H9 (cell line): Measurements from ENCODE around the gene AFF2. TPM values are rescaled to one million over a fixed set of nuclear protein-coding genes. Genes with fewer than 3 reads are reported as not detected.

Experiments
- DNase-seq: peaks from one replicate; pipeline ENCODE4 v3.0.0-alpha.2; 2017
- H2AFZ ChIP-seq: one replicate; pipeline ENCODE4 v1.6.1; 2013; ENCODE audit warnings: mild to moderate bottlenecking, low read length, control low read depth, moderate library complexity
- H2AK5ac ChIP-seq: 2 replicates; pipeline ENCODE4 v1.6.1; 2013; ENCODE audit warnings: low read length, control low read depth, mixed read lengths; ENCODE audit not compliant: insufficient read length
- H2BK120ac ChIP-seq: one replicate; pipeline ENCODE4 v1.6.1; 2013; ENCODE audit warnings: low read depth, mild to moderate bottlenecking, low read length, control low read depth, inconsistent platforms; ENCODE audit not compliant: poor library complexity, severe bottlenecking
- H2BK12ac ChIP-seq: 2 replicates; pipeline ENCODE4 v1.6.1; 2013; ENCODE audit warnings: low read length, control low read depth, mixed read lengths, low read depth; ENCODE audit not compliant: insufficient read length
- H2BK15ac ChIP-seq: 2 replicates; pipeline ENCODE4 v1.6.1; 2013; ENCODE audit warnings: low read depth, low read length, control low read depth
- H2BK20ac ChIP-seq: one replicate; pipeline ENCODE4 v1.6.1; 2013; ENCODE audit warnings: low read depth, mild to moderate bottlenecking, low read length, control low read depth, inconsistent platforms; ENCODE audit not compliant: poor library complexity, severe bottlenecking
- H2BK5ac ChIP-seq: 2 replicates; pipeline ENCODE4 v1.6.1; 2013; ENCODE audit warnings: low read length, control low read depth, mixed read lengths; ENCODE audit not compliant: insufficient read length
- H3K14ac ChIP-seq: 2 replicates; pipeline ENCODE4 v1.6.1; 2013; ENCODE audit warnings: low read length, control low read depth; ENCODE audit not compliant: insufficient read depth
- H3K18ac ChIP-seq: 2 replicates; pipeline ENCODE4 v1.6.1; 2013; ENCODE audit warnings: low read depth, mild to moderate bottlenecking, mixed read lengths, low read length, control low read depth; ENCODE audit not compliant: insufficient read length
- H3K23ac ChIP-seq: 2 replicates; pipeline ENCODE4 v1.6.1; 2013; ENCODE audit warnings: low read length, control low read depth, mixed read lengths, low read depth; ENCODE audit not compliant: insufficient read length
- H3K23me2 ChIP-seq: 2 replicates; pipeline ENCODE4 v1.6.1; 2013; ENCODE audit warnings: low read depth, mild to moderate bottlenecking, mixed read lengths, low read length, control low read depth; ENCODE audit not compliant: insufficient read length, poor library complexity, severe bottlenecking
- H3K27ac ChIP-seq: 2 replicates; pipeline ENCODE4 v1.5.1; 2013; ENCODE audit warnings: low read length, control low read depth, mixed read lengths, low read depth; ENCODE audit not compliant: insufficient read length
- H3K27me3 ChIP-seq: 2 replicates; pipeline ENCODE4 v1.6.1; 2013; ENCODE audit warnings: low read length, control low read depth, inconsistent platforms; ENCODE audit not compliant: insufficient read depth
- H3K4ac ChIP-seq: 2 replicates; pipeline ENCODE4 v1.6.1; 2013; ENCODE audit warnings: low read depth, mild to moderate bottlenecking, control low read depth, inconsistent platforms, low read length, moderate library complexity
- H3K4me1 ChIP-seq: 2 replicates; pipeline ENCODE4 v1.6.1; 2013; ENCODE audit warnings: low read length, control low read depth, inconsistent platforms; ENCODE audit not compliant: insufficient read depth
- H3K4me2 ChIP-seq: 2 replicates; pipeline ENCODE4 v1.6.1; 2013; ENCODE audit warnings: low read length, control low read depth, mixed read lengths; ENCODE audit not compliant: insufficient read length, insufficient read depth
- H3K56ac ChIP-seq: 2 replicates; pipeline ENCODE4 v1.6.1; 2013; ENCODE audit warnings: low read depth, mild to moderate bottlenecking, mixed read lengths, low read length, control low read depth; ENCODE audit not compliant: insufficient read length
- H3K79me1 ChIP-seq: 2 replicates; pipeline ENCODE4 v1.6.1; 2013; ENCODE audit warnings: low read depth, mild to moderate bottlenecking, moderate library complexity, low read length, control low read depth, inconsistent platforms; ENCODE audit not compliant: insufficient read depth, poor library complexity, severe bottlenecking
- H3K79me2 ChIP-seq: 2 replicates; pipeline ENCODE4 v1.6.1; 2013; ENCODE audit warnings: low read length, control low read depth, inconsistent platforms; ENCODE audit not compliant: insufficient read depth
- H3K9ac ChIP-seq: 2 replicates; pipeline ENCODE4 v1.6.1; 2013; ENCODE audit warnings: low read length, control low read depth, mixed read lengths; ENCODE audit not compliant: insufficient read length; ENCODE audit errors: extremely low read depth
- H3K9me3 ChIP-seq: one replicate; pipeline ENCODE4 v1.6.1; 2013; ENCODE audit warnings: low read depth, low read length, inconsistent platforms; ENCODE audit not compliant: control insufficient read depth
- H3T11ph ChIP-seq: one replicate; pipeline ENCODE4 v1.6.1; 2013; ENCODE audit warnings: mild to moderate bottlenecking, low read length, control low read depth, inconsistent platforms
- H4K20me1 ChIP-seq: one replicate; pipeline ENCODE4 v1.6.1; 2013; ENCODE audit not compliant: control insufficient read depth, insufficient read length, insufficient read depth
- H4K5ac ChIP-seq: 2 replicates; pipeline ENCODE4 v1.6.1; 2013; ENCODE audit warnings: low read depth, mild to moderate bottlenecking, mixed read lengths, low read length, control low read depth; ENCODE audit not compliant: insufficient read length
- H4K8ac ChIP-seq: replicated peaks from 2 replicates; pipeline ENCODE4 v1.6.1; 2013; ENCODE audit warnings: low read length, control low read depth, mixed read lengths, low read depth; ENCODE audit not compliant: insufficient read length
- H4K91ac ChIP-seq: 2 replicates; pipeline ENCODE4 v1.6.1; 2013; ENCODE audit warnings: low read depth, mild to moderate bottlenecking, moderate library complexity, mixed read lengths, low read length, control low read depth; ENCODE audit not compliant: insufficient read length
- H3K27ac Mint-ChIP-seq, 3 experiments: 2 replicates in 2 of 3; 3 replicates in 1 of 3; pipeline ENCODE4 v1.8.0; 2020 to 2021; ENCODE audit warnings: mixed read lengths in 3 of 3, mild to moderate bottlenecking in 1 of 3, moderate library complexity in 1 of 3
- H3K27me3 Mint-ChIP-seq: 2 replicates; pipeline ENCODE4 v1.8.0; 2021; ENCODE audit warnings: low read depth, mild to moderate bottlenecking, moderate library complexity, mixed read lengths
- H3K36me3 Mint-ChIP-seq, 3 experiments: 2 replicates in 2 of 3; 3 replicates in 1 of 3; pipeline ENCODE4 v1.8.0; 2020 to 2021; ENCODE audit warnings: low read depth in 3 of 3, mixed read lengths in 3 of 3; ENCODE audit not compliant: insufficient read depth in 1 of 3
- H3K4me1 Mint-ChIP-seq, 2 experiments: 2 replicates each; pipeline ENCODE4 v1.8.0; 2020; ENCODE audit warnings: mixed read lengths in 2 of 2
- H3K4me3 Mint-ChIP-seq, 2 experiments: 2 replicates in 1 of 2; 3 replicates in 1 of 2; pipeline ENCODE4 v1.8.0; 2020 to 2021; ENCODE audit warnings: mild to moderate bottlenecking in 2 of 2, mixed read lengths in 2 of 2, moderate library complexity in 1 of 2
- H3K9me3 Mint-ChIP-seq, 2 experiments: 2 replicates in 1 of 2; 3 replicates in 1 of 2; pipeline ENCODE4 v1.8.0; 2020; ENCODE audit warnings: mild to moderate bottlenecking in 2 of 2, mixed read lengths in 2 of 2, moderate library complexity in 1 of 2
- CTCF ChIP-seq: fragments of 200-600 bp; sonication (generic); conservative IDR thresholded peaks from 3 replicates; pipeline ENCODE4 v1.8.0; 2021; ENCODE audit warnings: antibody characterized with exemption, mild to moderate bottlenecking
- WGBS: extraction: QIAGEN DNeasy Blood & Tissue Kit; methylation state at CpG from one replicate; pipeline ENCODE4 v1.1.7; 2013; ENCODE audit warnings: missing lambda C conversion rate, low lambda C conversion rate, mixed read lengths; ENCODE audit not compliant: insufficient read length; ENCODE audit errors: extremely low coverage; 5-methylcytosine and 5-hydroxymethylcytosine counted together
- total RNA-seq: library from RNA; stranded (reverse); gene quantifications from 2 replicates; pipeline ENCODE4 v1.2.1, GENCODE V29; 2021

AFF2 gene
- total RNA-seq, 1 experiment from 2014 or later = 14.6 TPM

DNA sequence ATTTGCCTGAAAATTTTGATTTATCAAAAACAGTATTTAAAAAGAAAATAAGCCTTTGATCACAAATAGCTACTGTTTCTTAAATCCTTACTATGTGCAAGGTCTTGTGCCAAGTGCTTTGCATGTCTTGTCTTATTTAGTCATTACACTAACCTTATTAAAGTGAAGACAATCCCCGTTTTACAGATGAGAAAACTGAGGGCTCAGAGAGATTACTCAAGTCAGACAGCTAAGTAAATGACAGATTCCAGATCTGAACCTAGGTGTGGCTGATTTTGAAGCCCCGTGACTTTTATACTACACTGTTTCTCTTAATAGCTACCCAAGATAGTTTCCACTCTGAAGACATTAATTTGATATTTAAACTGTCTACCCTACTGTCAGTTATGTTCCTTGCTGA lies 38.2 kb downstream of the AFF2 start:
- no peak for DNase-seq
- Mint-ChIP-seq H3K36me3 (no peaks in the 10 kb centered on the region; a peak in 2 of 7 replicates), H3K9me3 (peaks cover 56 to 61% of the 10 kb centered on the region in 2 experiments), H3K4me1 (peaks cover 23 to 34% of the 10 kb centered on the region in 2 experiments), H3K27me3 (no peaks in the 10 kb centered on the region; the same call in 1 of the 2 replicates), H3K27ac (no peak overlapping the region), H3K4me3 (no peak overlapping the region)
- Histone ChIP-seq H3K79me1 (no peaks in the 10 kb centered on the region), H2AK5ac (no peak overlapping the region), H3K4me2 (no peak overlapping the region), H2BK15ac (no peak overlapping the region), H3K4ac (no peak overlapping the region), H3K27me3 (no peaks in the 10 kb centered on the region), H3K79me2 (no peaks in the 10 kb centered on the region), H3K23me2 (no peaks in the 10 kb centered on the region), H2BK120ac (no peak overlapping the region), H3K14ac (no peak overlapping the region), H3K23ac (no peak overlapping the region), H2AFZ (no peak overlapping the region), H2BK20ac (no peak overlapping the region), H2BK5ac (no peak overlapping the region), H2BK12ac (no peak overlapping the region), H3K56ac (no peak overlapping the region), H4K20me1 (no peaks in the 10 kb centered on the region), H4K91ac (no peak overlapping the region), H3K4me1 (peaks cover 5% of the 10 kb centered on the region; the same call in 1 of the 2 replicates), H3K18ac (no peak overlapping the region), H3K9ac (no peak overlapping the region), H3K27ac (no peak overlapping the region), H3K9me3 (peaks cover 39% of the 10 kb centered on the region), H4K8ac (no peak overlapping the region), H4K5ac (no peak overlapping the region), H3T11ph (no peak overlapping the region)
- WGBS = no CpG with 5 or more reads among the region's 2 CpGs
- TF ChIP-seq CTCF = no peak
